Measurements from ENCODE around the gene ZNF544.

ZNF544 gene

DNA sequence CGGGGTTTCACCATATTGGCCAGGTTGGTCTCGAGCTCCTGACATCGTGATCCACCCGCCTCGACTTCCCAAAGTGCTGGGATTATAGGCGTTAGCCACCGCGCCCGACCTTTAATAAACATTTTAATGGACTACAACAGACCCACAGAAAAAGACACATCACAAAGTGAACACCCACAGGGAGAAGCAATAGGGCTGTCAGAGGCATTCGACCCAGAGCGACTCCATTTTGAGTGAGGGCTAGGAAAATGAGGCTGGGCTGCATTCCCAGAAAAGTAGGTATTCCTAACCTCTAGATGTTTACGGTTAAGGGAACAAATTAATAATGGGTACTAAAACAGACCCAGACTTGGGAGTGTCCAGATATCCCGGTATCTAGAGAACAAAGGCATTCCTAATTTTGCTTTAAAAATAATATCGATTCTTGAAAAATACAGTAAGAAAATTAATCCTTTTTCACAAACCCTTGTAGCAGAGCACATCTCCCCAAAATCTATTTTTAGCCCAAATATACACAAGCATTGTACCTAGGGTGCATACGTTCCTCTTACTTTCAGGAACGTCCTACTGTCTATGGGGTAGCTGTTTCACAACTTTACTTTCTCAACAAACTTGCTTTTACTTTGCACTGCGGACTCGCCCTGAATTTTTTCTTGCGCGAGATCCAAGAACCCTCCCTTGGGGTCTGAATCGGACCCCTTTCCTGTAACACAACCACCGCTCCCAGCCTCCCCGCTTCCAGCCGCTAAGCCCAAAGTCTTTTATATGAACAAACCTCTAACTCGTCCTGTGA lies 49.2 kb downstream of the ZNF544 start:
- peak overlapping the region; percentile 95 for H3K27ac Mint-ChIP-seq
- H3K27me3 Mint-ChIP-seq, result no peaks in the 10 kb centered on the region
- peaks cover 29% of the 10 kb centered on the region for H3K36me3 Mint-ChIP-seq

DNA sequence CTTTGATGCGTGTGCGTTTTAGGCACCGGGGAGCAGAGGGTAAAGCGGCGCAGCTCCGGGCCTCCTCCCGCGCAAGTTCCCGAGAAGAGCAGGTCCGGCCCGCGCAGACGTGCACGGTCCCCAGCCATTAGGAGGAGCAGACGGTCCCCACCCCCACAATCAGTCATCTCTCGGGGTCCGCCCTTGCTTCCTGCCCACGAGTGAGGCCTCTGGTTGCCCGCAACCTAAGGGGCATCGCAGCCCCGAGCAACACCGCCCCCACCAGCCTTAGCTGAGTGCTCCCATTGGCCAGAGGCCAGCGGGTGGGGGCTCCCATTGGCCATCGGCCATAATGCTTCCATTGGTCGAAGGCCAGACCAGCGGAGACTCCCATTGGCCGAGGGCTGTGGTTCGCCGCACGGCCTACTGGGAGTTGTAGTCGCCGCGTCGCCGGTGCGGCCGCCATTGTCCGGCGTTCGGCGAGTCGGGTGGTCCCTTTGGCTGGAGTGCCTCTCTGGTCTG lies 49.9 kb downstream of the ZNF544 start, which contains the start of gene ZNF8:
ZNF8 (plus strand) TSS at position 415 of the 501 bp plus-strand sequence. CDS start 127 bp downstream, outside the sequence.
- peak within 1 kb of the TSS; percentile 94 for H3K4me3 Mint-ChIP-seq
- peak within 1 kb of the TSS; percentile 95 for H3K27ac Mint-ChIP-seq
- no peaks in the 10 kb centered on the region for H3K9me3 Mint-ChIP-seq
- peaks cover 48% of the 10 kb centered on the region for H3K4me1 Mint-ChIP-seq
- H3K27me3 Mint-ChIP-seq, result no peaks in the 10 kb centered on the region
- H3K36me3 Mint-ChIP-seq, result peaks cover 32% of the 10 kb centered on the region

More for the DNA sequence above, 49.2 kb downstream of the ZNF544 start:
- Mint-ChIP-seq H3K4me3 (peak overlapping the region; percentile 94), H3K9me3 (no peaks in the 10 kb centered on the region), H3K4me1 (peaks cover 47% of the 10 kb centered on the region)

GRCh38 chr19:58279042-58279924 lies 50.6 kb downstream of the ZNF544 start:
- Mint-ChIP-seq H3K36me3 (peaks cover 29% of the 10 kb centered on the region), H3K4me1 (peaks cover 48% of the 10 kb centered on the region), H3K27ac (peak overlapping the region; percentile 95), H3K9me3 (no peaks in the 10 kb centered on the region), H3K27me3 (no peaks in the 10 kb centered on the region), H3K4me3 (peak overlapping the region; percentile 94)

DNA sequence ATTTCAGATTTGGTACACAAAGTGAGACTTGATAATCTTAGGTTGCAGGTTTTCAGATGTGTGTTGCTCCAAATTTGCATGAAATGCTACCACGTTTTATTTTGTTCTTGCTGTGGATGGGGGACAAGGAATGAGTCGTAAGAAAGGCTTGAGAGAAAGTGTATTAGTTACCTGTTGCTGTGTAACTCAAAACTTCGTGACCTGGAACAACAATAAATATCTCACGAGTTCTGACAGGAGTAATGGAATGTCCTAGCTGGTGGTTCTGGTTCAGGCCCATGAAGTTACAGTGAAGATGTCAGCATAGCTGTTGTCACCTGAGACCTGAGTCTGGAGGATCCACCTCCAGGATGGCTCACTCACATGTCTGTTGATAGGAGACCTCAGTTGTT lies 51.2 kb downstream of the ZNF544 start:
- peak overlapping the region; percentile 94 for H3K4me3 Mint-ChIP-seq
- peak overlapping the region; percentile 77 for H3K27ac Mint-ChIP-seq
- H3K4me1 Mint-ChIP-seq, result peaks cover 48% of the 10 kb centered on the region
- no peaks in the 10 kb centered on the region for H3K27me3 Mint-ChIP-seq
- H3K36me3 Mint-ChIP-seq, result peaks cover 26% of the 10 kb centered on the region
- H3K9me3 Mint-ChIP-seq, result no peaks in the 10 kb centered on the region

GRCh38 chr19:58284199-58284598 lies 55.5 kb downstream of the ZNF544 start:
- H3K27me3 Mint-ChIP-seq, result no peaks in the 10 kb centered on the region
- H3K4me1 Mint-ChIP-seq, result peaks cover 34% of the 10 kb centered on the region
- no peak overlapping the region for H3K27ac Mint-ChIP-seq
- H3K36me3 Mint-ChIP-seq, result peaks cover 39% of the 10 kb centered on the region
- H3K4me3 Mint-ChIP-seq, result no peak overlapping the region
- H3K9me3 Mint-ChIP-seq, result no peaks in the 10 kb centered on the region

- Mint-ChIP-seq H3K27ac (no peak overlapping the region), H3K4me3 (no peak overlapping the region), H3K9me3 (peaks cover 9% of the 10 kb centered on the region), H3K36me3 (peaks cover 67% of the 10 kb centered on the region), H3K4me1 (no peaks in the 10 kb centered on the region), H3K27me3 (no peaks in the 10 kb centered on the region)
Observed at GRCh38 chr19:58291943-58292342, 63.2 kb downstream of the ZNF544 start.

- H3K27me3 Mint-ChIP-seq, result no peaks in the 10 kb centered on the region
- H3K4me1 Mint-ChIP-seq, result no peaks in the 10 kb centered on the region
- H3K4me3 Mint-ChIP-seq, result no peak overlapping the region
- peaks cover 9% of the 10 kb centered on the region for H3K9me3 Mint-ChIP-seq
- H3K36me3 Mint-ChIP-seq, result peaks cover 56% of the 10 kb centered on the region
- no peak overlapping the region for H3K27ac Mint-ChIP-seq
Observed at GRCh38 chr19:58294743-58295374, 66.1 kb downstream of the ZNF544 start.

- no peaks in the 10 kb centered on the region for H3K4me1 Mint-ChIP-seq
Observed at GRCh38 chr19:58296104-58296503, 67.4 kb downstream of the ZNF544 start.

DNA sequence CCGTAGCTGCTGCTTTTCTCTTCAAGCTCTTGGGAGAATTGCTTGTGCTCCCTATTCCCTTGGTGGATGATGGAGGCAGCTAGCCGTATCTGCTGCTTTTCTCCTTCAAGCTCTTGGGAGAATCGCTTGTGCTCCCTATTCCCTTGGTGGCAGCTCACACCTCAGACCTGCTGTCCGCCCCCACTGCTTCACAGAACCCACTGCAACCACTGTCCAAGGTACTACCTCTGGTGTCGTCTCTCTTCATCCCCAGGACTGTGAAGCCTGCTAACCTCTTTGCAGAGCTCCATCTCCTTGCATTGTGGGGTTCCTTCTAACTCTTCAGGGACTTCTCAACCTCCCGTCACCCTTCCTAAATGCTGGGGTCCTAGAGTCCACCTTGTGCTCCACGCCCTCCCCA lies 71.9 kb downstream of the ZNF544 start:
- H3K27me3 Mint-ChIP-seq, result no peaks in the 10 kb centered on the region
- no peaks in the 10 kb centered on the region for H3K9me3 Mint-ChIP-seq
- no peak overlapping the region for H3K27ac Mint-ChIP-seq
- H3K4me3 Mint-ChIP-seq, result no peak overlapping the region
- peaks cover 37% of the 10 kb centered on the region for H3K36me3 Mint-ChIP-seq
- peaks cover 15% of the 10 kb centered on the region for H3K4me1 Mint-ChIP-seq

More at GRCh38 chr19:58296104-58296503, 67.4 kb downstream of the ZNF544 start:
- Mint-ChIP-seq H3K4me3 (no peak overlapping the region), H3K9me3 (peaks cover 9% of the 10 kb centered on the region), H3K27me3 (no peaks in the 10 kb centered on the region), H3K27ac (no peak overlapping the region), H3K36me3 (peaks cover 61% of the 10 kb centered on the region)

DNA sequence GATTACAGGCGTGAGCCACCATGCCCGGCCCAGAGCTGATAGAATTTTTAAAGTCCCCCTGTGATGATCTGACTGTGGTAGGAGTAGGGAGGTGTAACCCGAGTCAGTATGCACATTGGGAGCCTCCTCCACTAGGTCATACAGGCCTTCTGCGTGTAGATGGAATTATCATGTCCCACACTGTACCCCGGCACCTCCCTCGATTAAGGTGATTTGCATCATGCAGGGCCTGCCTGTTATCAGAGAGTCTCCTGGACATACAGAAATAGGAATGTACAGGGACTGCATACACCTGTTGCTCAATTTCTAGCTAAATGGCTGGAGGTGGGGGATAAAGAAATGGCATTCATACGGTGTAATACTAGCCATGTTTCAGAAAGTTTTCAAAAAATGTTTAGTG lies 75.5 kb downstream of the ZNF544 start:
- Mint-ChIP-seq H3K4me1 (peaks cover 48% of the 10 kb centered on the region), H3K27ac (peak overlapping the region; percentile 100), H3K4me3 (peak overlapping the region; percentile 100), H3K9me3 (no peaks in the 10 kb centered on the region), H3K36me3 (peaks cover 48% of the 10 kb centered on the region), H3K27me3 (no peaks in the 10 kb centered on the region)

- Mint-ChIP-seq H3K36me3 (peaks cover 50% of the 10 kb centered on the region), H3K4me3 (peak overlapping the region; percentile 100), H3K4me1 (peaks cover 53% of the 10 kb centered on the region), H3K9me3 (no peaks in the 10 kb centered on the region), H3K27ac (peak overlapping the region; percentile 100), H3K27me3 (no peaks in the 10 kb centered on the region)
Observed at GRCh38 chr19:58304748-58305064, 76.0 kb downstream of the ZNF544 start.

GRCh38 chr19:58305065-58305931 lies 76.6 kb downstream of the ZNF544 start, which contains the start of gene ERVK3-1:
ERVK3-1 (plus strand) TSS chr19:58305377; CDS start chr19:58312169, 6,792 bp downstream.
- Mint-ChIP-seq H3K36me3 (peaks cover 49% of the 10 kb centered on the region), H3K27ac (peak within 1 kb of the TSS; percentile 100), H3K9me3 (no peaks in the 10 kb centered on the region), H3K27me3 (no peaks in the 10 kb centered on the region), H3K4me1 (peaks cover 53% of the 10 kb centered on the region), H3K4me3 (peak within 1 kb of the TSS; percentile 100)

DNA sequence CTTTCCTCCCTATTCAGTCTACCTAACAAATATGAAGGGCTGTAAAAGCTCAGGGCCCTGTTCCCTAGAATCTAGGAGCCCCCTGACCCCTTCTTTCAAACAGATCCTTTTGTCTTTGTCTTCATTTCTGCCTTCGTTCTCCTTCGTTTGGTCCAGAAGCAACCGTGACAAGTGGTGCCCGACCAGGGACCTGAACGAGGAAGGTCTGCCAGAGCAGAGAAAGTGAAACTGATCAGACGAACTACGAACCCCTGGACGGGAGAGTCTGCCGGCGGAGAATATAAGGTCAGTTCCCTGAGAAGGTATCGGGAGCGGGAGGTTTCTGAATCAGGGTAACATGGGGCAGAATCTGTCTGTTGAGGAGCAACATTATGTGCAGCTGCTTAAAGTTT lies 77.2 kb downstream of the ZNF544 start:
- Mint-ChIP-seq H3K27ac (peak overlapping the region; percentile 62), H3K9me3 (no peaks in the 10 kb centered on the region), H3K27me3 (no peaks in the 10 kb centered on the region), H3K36me3 (peaks cover 47% of the 10 kb centered on the region), H3K4me1 (peaks cover 53% of the 10 kb centered on the region), H3K4me3 (peak overlapping the region; percentile 100)

DNA sequence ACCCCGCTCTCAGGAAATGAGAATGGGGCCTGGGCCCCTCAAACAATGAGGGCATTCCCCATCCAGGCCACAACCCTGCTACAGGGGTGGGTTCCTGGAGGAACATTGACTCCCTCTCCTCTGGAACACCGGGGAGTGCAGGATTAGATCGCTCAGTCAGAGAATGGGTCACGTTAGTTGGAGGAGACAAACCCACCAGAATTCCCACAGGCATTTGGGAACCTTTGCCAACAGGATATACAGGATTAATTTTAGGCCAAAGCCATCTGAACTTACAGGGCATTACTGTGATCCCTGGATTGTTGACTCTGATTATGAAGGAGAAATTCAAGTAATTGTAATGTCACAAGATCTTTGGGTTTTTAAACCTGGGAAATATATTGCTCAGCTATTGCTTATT lies 79.0 kb downstream of the ZNF544 start:
- Mint-ChIP-seq H3K4me3 (peak overlapping the region; percentile 36), H3K4me1 (peaks cover 56% of the 10 kb centered on the region), H3K27ac (no peak overlapping the region), H3K36me3 (peaks cover 50% of the 10 kb centered on the region), H3K9me3 (no peaks in the 10 kb centered on the region), H3K27me3 (no peaks in the 10 kb centered on the region)

Measured in activated naive CD4-positive, alpha-beta T cell treated with anti-CD3 and anti-CD28 coated beads, Interleukin-2, amount 50 U/mL, for 24 hours (primary cell).